ENCODE data around the gene RAB28.

RAB28 gene

GRCh38 chr4:13329963-13330362 lies 154.2 kb downstream of the RAB28 start:
- Histone ChIP-seq H3K9ac (ENCODE audit: low read depth, low read length, poor library complexity) (no peak overlapping the region), H3K18ac (ENCODE audit: low read length) (no peak overlapping the region), H4K91ac (ENCODE audit: low read depth, low read length, poor library complexity) (no peak overlapping the region), H3K79me1 (ENCODE audit: low read depth, low read length) (no peaks in the 10 kb centered on the region), H4K8ac (ENCODE audit: low read depth, low read length) (no peak overlapping the region), H2BK120ac (ENCODE audit: low read depth, low read length) (no peak overlapping the region), H2BK15ac (ENCODE audit: low read length) (no peak overlapping the region), H3K4me1 (ENCODE audit: control insufficient read depth in 2 of 2, insufficient read depth in 1 of 2, low read depth in 1 of 2, low read length in 2 of 2) (no peaks in the 10 kb centered on the region), H2AFZ (ENCODE audit: low read length) (no peak overlapping the region), H3K4me3 (ENCODE audit: low read length in 2 of 2) (no peak overlapping the region), H2BK12ac (ENCODE audit: low read length) (no peak overlapping the region), H3K4me2 (ENCODE audit: insufficient read depth, low read length, poor library complexity, severe bottlenecking) (no peak overlapping the region), H3K4ac (ENCODE audit: low read length) (no peak overlapping the region), H3K36me3 (replicated peaks in 1 of 2; ENCODE audit: control insufficient read depth in 2 of 2, insufficient read depth in 2 of 2, low read length in 2 of 2) (no peaks in the 10 kb centered on the region), H3K14ac (ENCODE audit: low read length) (no peak overlapping the region), H3K23ac (ENCODE audit: low read depth, low read length, poor library complexity) (no peak overlapping the region), H2AK5ac (ENCODE audit: low read depth, low read length) (no peak overlapping the region), H3K27ac (replicated peaks; ENCODE audit: low read length) (no peak overlapping the region), H3K27me3 (ENCODE audit: control insufficient read depth in 3 of 3, insufficient read depth in 3 of 3, low read depth in 1 of 3, low read length in 3 of 3) (no peaks in the 10 kb centered on the region), H2BK5ac (ENCODE audit: low read length) (no peak overlapping the region), H3K9me3 (replicated peaks in 1 of 2; ENCODE audit: control insufficient read depth in 2 of 2, insufficient read depth in 1 of 2, low read depth in 1 of 2, low read length in 2 of 2) (no peaks in the 10 kb centered on the region)
- no CpG with 5 or more reads among the region's 3 CpGs for WGBS, 2 donors (ENCODE audit: extremely low coverage in 2 of 2, insufficient read length in 2 of 2, insufficient replicate concordance in 1 of 2)
- no peak for DNase-seq (ENCODE audit: low spot score)

- Histone ChIP-seq H2AK5ac (ENCODE audit: low read depth, low read length) (no peak overlapping the region), H3K18ac (ENCODE audit: low read length) (no peak overlapping the region), H3K9ac (ENCODE audit: low read depth, low read length, poor library complexity) (no peak overlapping the region), H3K23ac (ENCODE audit: low read depth, low read length, poor library complexity) (no peak overlapping the region), H3K79me1 (ENCODE audit: low read depth, low read length) (no peaks in the 10 kb centered on the region), H3K4ac (ENCODE audit: low read length) (no peak overlapping the region), H3K14ac (ENCODE audit: low read length) (no peak overlapping the region), H2BK12ac (ENCODE audit: low read length) (no peak overlapping the region), H4K91ac (ENCODE audit: low read depth, low read length, poor library complexity) (no peak overlapping the region), H2BK15ac (ENCODE audit: low read length) (no peak overlapping the region), H3K27me3 (ENCODE audit: control insufficient read depth in 3 of 3, insufficient read depth in 3 of 3, low read depth in 1 of 3, low read length in 3 of 3) (no peaks in the 10 kb centered on the region), H3K4me3 (ENCODE audit: low read length in 2 of 2) (no peak overlapping the region), H4K8ac (ENCODE audit: low read depth, low read length) (no peak overlapping the region), H2BK5ac (ENCODE audit: low read length) (no peak overlapping the region), H2AFZ (ENCODE audit: low read length) (no peak overlapping the region), H3K36me3 (replicated peaks in 1 of 2; ENCODE audit: control insufficient read depth in 2 of 2, insufficient read depth in 2 of 2, low read length in 2 of 2) (no peaks in the 10 kb centered on the region), H3K4me2 (ENCODE audit: insufficient read depth, low read length, poor library complexity, severe bottlenecking) (no peak overlapping the region), H2BK120ac (ENCODE audit: low read depth, low read length) (no peak overlapping the region), H3K4me1 (ENCODE audit: control insufficient read depth in 2 of 2, insufficient read depth in 1 of 2, low read depth in 1 of 2, low read length in 2 of 2) (no peaks in the 10 kb centered on the region), H3K9me3 (replicated peaks in 1 of 2; ENCODE audit: control insufficient read depth in 2 of 2, insufficient read depth in 1 of 2, low read depth in 1 of 2, low read length in 2 of 2) (no peaks in the 10 kb centered on the region), H3K27ac (replicated peaks; ENCODE audit: low read length) (no peak overlapping the region)
- WGBS, 2 donors (ENCODE audit: extremely low coverage in 2 of 2, insufficient read length in 2 of 2, insufficient replicate concordance in 1 of 2): no CpG with 5 or more reads among the region's 1 CpG
- DNase-seq (ENCODE audit: low spot score): no peak
Measured at GRCh38 chr4:13329340-13329850, 154.7 kb downstream of the RAB28 start.

DNA sequence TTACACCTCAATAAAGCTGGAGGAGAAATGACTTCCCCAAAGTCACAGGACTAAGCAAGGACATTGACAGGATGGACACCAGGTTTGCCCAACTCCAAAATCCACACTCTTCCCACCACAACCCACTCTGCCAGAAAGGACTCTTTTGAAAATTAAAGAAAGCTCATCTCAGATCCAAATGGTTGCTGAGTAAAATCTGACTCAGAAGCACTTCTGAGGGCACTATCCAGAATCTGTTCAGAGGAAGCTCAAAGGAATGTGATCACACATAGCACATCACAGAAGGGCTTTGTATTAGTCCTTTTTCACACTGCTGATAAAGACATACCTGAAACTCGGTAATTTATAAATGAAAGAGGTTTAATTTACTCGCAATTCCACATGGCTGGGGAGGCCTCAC lies 155.5 kb downstream of the RAB28 start:
- Histone ChIP-seq H3K18ac (ENCODE audit: low read length) (no peak overlapping the region), H3K4me2 (ENCODE audit: insufficient read depth, low read length, poor library complexity, severe bottlenecking) (no peak overlapping the region)

DNA sequence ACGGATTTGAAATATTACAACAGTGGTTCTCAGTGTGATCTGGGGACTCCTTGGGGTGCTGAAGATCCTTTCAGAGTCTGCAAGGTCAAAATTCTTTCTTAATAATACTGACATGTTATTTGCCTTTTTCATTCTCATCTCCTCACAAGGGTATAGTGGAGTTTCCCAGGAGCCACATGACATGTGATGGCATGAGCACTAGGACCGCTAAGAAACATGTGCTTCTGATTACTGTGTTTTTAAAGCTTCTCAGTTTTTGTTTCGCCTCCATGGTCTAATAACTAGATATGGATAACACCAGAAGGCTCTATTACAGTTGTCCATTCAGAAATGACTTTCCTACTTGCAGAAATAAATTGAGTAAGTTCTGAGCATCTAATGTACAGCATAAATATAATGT lies 156.1 kb downstream of the RAB28 start:
- Histone ChIP-seq H3K36me3 (replicated peaks in 1 of 2; ENCODE audit: control insufficient read depth in 2 of 2, insufficient read depth in 2 of 2, low read length in 2 of 2) (no peaks in the 10 kb centered on the region), H2BK15ac (ENCODE audit: low read length) (no peak overlapping the region), H2BK120ac (ENCODE audit: low read depth, low read length) (no peak overlapping the region), H4K91ac (ENCODE audit: low read depth, low read length, poor library complexity) (no peak overlapping the region), H3K4me3 (ENCODE audit: low read length in 2 of 2) (no peak overlapping the region), H2BK12ac (ENCODE audit: low read length) (no peak overlapping the region), H3K27ac (replicated peaks; ENCODE audit: low read length) (no peak overlapping the region), H3K9ac (ENCODE audit: low read depth, low read length, poor library complexity) (no peak overlapping the region), H3K4ac (ENCODE audit: low read length) (no peak overlapping the region), H4K8ac (ENCODE audit: low read depth, low read length) (no peak overlapping the region), H2AK5ac (ENCODE audit: low read depth, low read length) (no peak overlapping the region), H3K23ac (ENCODE audit: low read depth, low read length, poor library complexity) (no peak overlapping the region), H3K18ac (ENCODE audit: low read length) (no peak overlapping the region), H3K14ac (ENCODE audit: low read length) (no peak overlapping the region), H3K27me3 (ENCODE audit: control insufficient read depth in 3 of 3, insufficient read depth in 3 of 3, low read depth in 1 of 3, low read length in 3 of 3) (no peaks in the 10 kb centered on the region), H3K79me1 (ENCODE audit: low read depth, low read length) (no peaks in the 10 kb centered on the region), H2BK5ac (ENCODE audit: low read length) (no peak overlapping the region), H3K9me3 (replicated peaks in 1 of 2; ENCODE audit: control insufficient read depth in 2 of 2, insufficient read depth in 1 of 2, low read depth in 1 of 2, low read length in 2 of 2) (no peaks in the 10 kb centered on the region), H3K4me1 (ENCODE audit: control insufficient read depth in 2 of 2, insufficient read depth in 1 of 2, low read depth in 1 of 2, low read length in 2 of 2) (peaks cover 0 to 2% of the 10 kb centered on the region in 2 donors), H3K4me2 (ENCODE audit: insufficient read depth, low read length, poor library complexity, severe bottlenecking) (no peak overlapping the region), H2AFZ (ENCODE audit: low read length) (no peak overlapping the region)
- no peak for DNase-seq (ENCODE audit: low spot score)
- no CpG with 5 or more reads among the region's 3 CpGs for WGBS, 2 donors (ENCODE audit: extremely low coverage in 2 of 2, insufficient read length in 2 of 2, insufficient replicate concordance in 1 of 2)

More for the DNA sequence above, 155.5 kb downstream of the RAB28 start:
- H2BK12ac ChIP-seq (ENCODE audit: low read length): no peak overlapping the region
- no peaks in the 10 kb centered on the region for H3K36me3 ChIP-seq (replicated peaks in 1 of 2; ENCODE audit: control insufficient read depth in 2 of 2, insufficient read depth in 2 of 2, low read length in 2 of 2)
- no peak overlapping the region for H4K91ac ChIP-seq (ENCODE audit: low read depth, low read length, poor library complexity)
- H3K9me3 ChIP-seq (replicated peaks in 1 of 2; ENCODE audit: control insufficient read depth in 2 of 2, insufficient read depth in 1 of 2, low read depth in 1 of 2, low read length in 2 of 2): no peaks in the 10 kb centered on the region
- no peaks in the 10 kb centered on the region for H3K27me3 ChIP-seq (ENCODE audit: control insufficient read depth in 3 of 3, insufficient read depth in 3 of 3, low read depth in 1 of 3, low read length in 3 of 3)
- H3K23ac ChIP-seq (ENCODE audit: low read depth, low read length, poor library complexity): no peak overlapping the region
- H3K14ac ChIP-seq (ENCODE audit: low read length): no peak overlapping the region
- H3K4ac ChIP-seq (ENCODE audit: low read length): no peak overlapping the region
- no peak overlapping the region for H3K27ac ChIP-seq (replicated peaks; ENCODE audit: low read length)
- no peak overlapping the region for H2BK15ac ChIP-seq (ENCODE audit: low read length)
- H2AK5ac ChIP-seq (ENCODE audit: low read depth, low read length): no peak overlapping the region
- H4K8ac ChIP-seq (ENCODE audit: low read depth, low read length): no peak overlapping the region
- H3K79me1 ChIP-seq (ENCODE audit: low read depth, low read length): no peaks in the 10 kb centered on the region
- H2BK5ac ChIP-seq (ENCODE audit: low read length): no peak overlapping the region
- peaks cover 0 to 2% of the 10 kb centered on the region in 2 donors for H3K4me1 ChIP-seq (ENCODE audit: control insufficient read depth in 2 of 2, insufficient read depth in 1 of 2, low read depth in 1 of 2, low read length in 2 of 2)
- no peak overlapping the region for H3K4me3 ChIP-seq (ENCODE audit: low read length in 2 of 2)
- H2AFZ ChIP-seq (ENCODE audit: low read length): no peak overlapping the region
- DNase-seq (ENCODE audit: low spot score): no peak
- H2BK120ac ChIP-seq (ENCODE audit: low read depth, low read length): no peak overlapping the region
- no CpG with 5 or more reads among the region's 2 CpGs for WGBS, 2 donors (ENCODE audit: extremely low coverage in 2 of 2, insufficient read length in 2 of 2, insufficient replicate concordance in 1 of 2)
- H3K9ac ChIP-seq (ENCODE audit: low read depth, low read length, poor library complexity): no peak overlapping the region

All from neuronal stem cell (in vitro differentiated cells).